Measurements from ENCODE around the gene ST3GAL5. TPM values are rescaled to one million over a fixed set of nuclear protein-coding genes. Genes with fewer than 3 reads are reported as not detected.
A peak's percentile ranks its signal among the peaks of the same experiment; 100 is the strongest.

The ST3GAL5 gene
- total RNA-seq, 1 donor = 17.4 TPM

DNA sequence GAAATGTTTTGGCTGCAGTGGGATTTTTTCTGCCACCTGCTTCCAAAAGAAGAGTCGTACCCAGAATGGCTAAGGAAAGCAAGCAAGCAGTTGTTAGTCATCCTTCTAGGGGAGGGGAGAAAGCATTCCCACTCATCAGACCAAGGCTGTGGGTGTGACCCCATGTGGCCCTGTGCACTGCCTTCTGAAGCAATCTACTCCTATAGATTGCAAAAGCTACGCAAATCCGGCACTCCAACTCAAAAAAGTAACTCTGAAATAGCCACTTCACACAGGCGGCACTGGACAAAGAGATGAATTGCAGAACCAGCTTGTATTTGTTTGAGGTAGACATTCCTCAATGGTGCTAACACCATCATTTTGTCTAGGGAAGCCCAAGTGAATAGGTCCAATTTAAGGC is 44.3 kb downstream of the ST3GAL5 start:
- Histone ChIP-seq H3K36me3 (ENCODE audit: insufficient read depth, low read length) (peaks cover 16% of the 10 kb centered on the region), H3K9me3 (ENCODE audit: low read depth, low read length) (no peaks in the 10 kb centered on the region), H3K4me3 (ENCODE audit: insufficient read depth, low read length) (no peak overlapping the region), H4K20me1 (ENCODE audit: insufficient read depth, low read length) (peaks cover 3% of the 10 kb centered on the region), H2AFZ (ENCODE audit: low read length) (no peak overlapping the region), H3K27me3 (ENCODE audit: insufficient read depth, low read length) (no peaks in the 10 kb centered on the region), H3K27ac (ENCODE audit: low read depth, low read length) (no peak overlapping the region), H3K4me2 (ENCODE audit: insufficient read depth, low read length) (no peak overlapping the region), H3K79me2 (ENCODE audit: insufficient read depth, low read length) (no peaks in the 10 kb centered on the region), H3K4me1 (ENCODE audit: insufficient read depth, low read length) (peaks cover 9% of the 10 kb centered on the region)
- TF ChIP-seq, protein P1, sequence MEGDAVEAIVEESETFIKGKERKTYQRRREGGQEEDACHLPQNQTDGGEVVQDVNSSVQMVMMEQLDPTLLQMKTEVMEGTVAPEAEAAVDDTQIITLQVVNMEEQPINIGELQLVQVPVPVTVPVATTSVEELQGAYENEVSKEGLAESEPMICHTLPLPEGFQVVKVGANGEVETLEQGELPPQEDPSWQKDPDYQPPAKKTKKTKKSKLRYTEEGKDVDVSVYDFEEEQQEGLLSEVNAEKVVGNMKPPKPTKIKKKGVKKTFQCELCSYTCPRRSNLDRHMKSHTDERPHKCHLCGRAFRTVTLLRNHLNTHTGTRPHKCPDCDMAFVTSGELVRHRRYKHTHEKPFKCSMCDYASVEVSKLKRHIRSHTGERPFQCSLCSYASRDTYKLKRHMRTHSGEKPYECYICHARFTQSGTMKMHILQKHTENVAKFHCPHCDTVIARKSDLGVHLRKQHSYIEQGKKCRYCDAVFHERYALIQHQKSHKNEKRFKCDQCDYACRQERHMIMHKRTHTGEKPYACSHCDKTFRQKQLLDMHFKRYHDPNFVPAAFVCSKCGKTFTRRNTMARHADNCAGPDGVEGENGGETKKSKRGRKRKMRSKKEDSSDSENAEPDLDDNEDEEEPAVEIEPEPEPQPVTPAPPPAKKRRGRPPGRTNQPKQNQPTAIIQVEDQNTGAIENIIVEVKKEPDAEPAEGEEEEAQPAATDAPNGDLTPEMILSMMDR (IDR thresholded peaks at IDR 0.05; ENCODE audit: extremely low read depth, low read depth, low read length) = no peak
- no peak for DNase-seq (ENCODE audit: insufficient read length, low spot score, missing footprints)

- Histone ChIP-seq H3K27ac (ENCODE audit: low read depth, low read length) (no peak overlapping the region), H3K4me3 (ENCODE audit: insufficient read depth, low read length) (no peak overlapping the region), H3K9me3 (ENCODE audit: low read depth, low read length) (no peaks in the 10 kb centered on the region), H3K36me3 (ENCODE audit: insufficient read depth, low read length) (peaks cover 16% of the 10 kb centered on the region), H3K4me1 (ENCODE audit: insufficient read depth, low read length) (peaks cover 9% of the 10 kb centered on the region), H3K4me2 (ENCODE audit: insufficient read depth, low read length) (no peak overlapping the region), H3K79me2 (ENCODE audit: insufficient read depth, low read length) (no peaks in the 10 kb centered on the region), H4K20me1 (ENCODE audit: insufficient read depth, low read length) (peaks cover 3% of the 10 kb centered on the region), H3K27me3 (ENCODE audit: insufficient read depth, low read length) (no peaks in the 10 kb centered on the region), H2AFZ (ENCODE audit: low read length) (no peak overlapping the region)
- no peak for DNase-seq (ENCODE audit: insufficient read length, low spot score, missing footprints)
- TF ChIP-seq, protein P1 (IDR thresholded peaks at IDR 0.05; ENCODE audit: extremely low read depth, low read depth, low read length) = peak; percentile 30
Observed at GRCh38 chr2:85843543-85843942, 45.2 kb downstream of the ST3GAL5 start.

GRCh38 chr2:85840091-85840490 is 48.7 kb downstream of the ST3GAL5 start:
- H2AFZ ChIP-seq (ENCODE audit: low read length) = no peak overlapping the region
- no peaks in the 10 kb centered on the region for H3K79me2 ChIP-seq (ENCODE audit: insufficient read depth, low read length)
- no peak overlapping the region for H3K27ac ChIP-seq (ENCODE audit: low read depth, low read length)
- H3K9me3 ChIP-seq (ENCODE audit: low read depth, low read length) = no peaks in the 10 kb centered on the region
- H3K36me3 ChIP-seq (ENCODE audit: insufficient read depth, low read length) = peaks cover 16% of the 10 kb centered on the region
- H4K20me1 ChIP-seq (ENCODE audit: insufficient read depth, low read length) = no peaks in the 10 kb centered on the region
- H3K4me2 ChIP-seq (ENCODE audit: insufficient read depth, low read length) = no peak overlapping the region
- no peaks in the 10 kb centered on the region for H3K27me3 ChIP-seq (ENCODE audit: insufficient read depth, low read length)
- TF ChIP-seq, protein P1 (IDR thresholded peaks at IDR 0.05; ENCODE audit: extremely low read depth, low read depth, low read length) = no peak
- H3K4me3 ChIP-seq (ENCODE audit: insufficient read depth, low read length) = no peak overlapping the region
- H3K4me1 ChIP-seq (ENCODE audit: insufficient read depth, low read length) = no peaks in the 10 kb centered on the region
- DNase-seq (ENCODE audit: insufficient read length, low spot score, missing footprints) = no peak

DNA sequence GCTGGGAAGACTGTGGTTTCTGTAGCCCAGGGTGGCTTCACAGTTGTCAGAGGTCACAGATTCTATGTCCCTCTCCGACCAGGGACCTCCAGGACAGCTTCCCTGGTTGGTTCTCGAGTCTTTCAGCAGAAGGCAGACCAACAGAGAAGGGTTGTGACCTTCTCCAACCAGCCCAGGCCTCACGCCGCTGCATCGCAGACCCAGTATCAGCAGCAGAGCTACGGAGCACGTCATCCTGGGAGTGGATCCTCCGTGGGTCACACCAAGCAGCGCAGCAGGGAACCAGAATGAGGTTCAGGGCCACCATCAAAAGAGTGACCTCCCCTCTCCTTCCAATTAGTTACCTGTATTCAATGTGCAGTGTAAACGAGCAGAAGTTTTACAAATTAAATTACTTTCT is 49.3 kb downstream of the ST3GAL5 start:
- no peak overlapping the region for H2AFZ ChIP-seq (ENCODE audit: low read length)
- DNase-seq (ENCODE audit: insufficient read length, low spot score, missing footprints) = no peak
- H3K4me3 ChIP-seq (ENCODE audit: insufficient read depth, low read length) = no peak overlapping the region
- H3K79me2 ChIP-seq (ENCODE audit: insufficient read depth, low read length) = no peaks in the 10 kb centered on the region
- H3K27ac ChIP-seq (ENCODE audit: low read depth, low read length) = no peak overlapping the region
- H4K20me1 ChIP-seq (ENCODE audit: insufficient read depth, low read length) = no peaks in the 10 kb centered on the region
- H3K4me2 ChIP-seq (ENCODE audit: insufficient read depth, low read length) = no peak overlapping the region
- no peaks in the 10 kb centered on the region for H3K27me3 ChIP-seq (ENCODE audit: insufficient read depth, low read length)
- H3K36me3 ChIP-seq (ENCODE audit: insufficient read depth, low read length) = peaks cover 12% of the 10 kb centered on the region
- no peaks in the 10 kb centered on the region for H3K9me3 ChIP-seq (ENCODE audit: low read depth, low read length)
- no peaks in the 10 kb centered on the region for H3K4me1 ChIP-seq (ENCODE audit: insufficient read depth, low read length)
- TF ChIP-seq, protein P1 (IDR thresholded peaks at IDR 0.05; ENCODE audit: extremely low read depth, low read depth, low read length) = no peak
